ENCODE measurements around the gene RTN1.

DNA sequence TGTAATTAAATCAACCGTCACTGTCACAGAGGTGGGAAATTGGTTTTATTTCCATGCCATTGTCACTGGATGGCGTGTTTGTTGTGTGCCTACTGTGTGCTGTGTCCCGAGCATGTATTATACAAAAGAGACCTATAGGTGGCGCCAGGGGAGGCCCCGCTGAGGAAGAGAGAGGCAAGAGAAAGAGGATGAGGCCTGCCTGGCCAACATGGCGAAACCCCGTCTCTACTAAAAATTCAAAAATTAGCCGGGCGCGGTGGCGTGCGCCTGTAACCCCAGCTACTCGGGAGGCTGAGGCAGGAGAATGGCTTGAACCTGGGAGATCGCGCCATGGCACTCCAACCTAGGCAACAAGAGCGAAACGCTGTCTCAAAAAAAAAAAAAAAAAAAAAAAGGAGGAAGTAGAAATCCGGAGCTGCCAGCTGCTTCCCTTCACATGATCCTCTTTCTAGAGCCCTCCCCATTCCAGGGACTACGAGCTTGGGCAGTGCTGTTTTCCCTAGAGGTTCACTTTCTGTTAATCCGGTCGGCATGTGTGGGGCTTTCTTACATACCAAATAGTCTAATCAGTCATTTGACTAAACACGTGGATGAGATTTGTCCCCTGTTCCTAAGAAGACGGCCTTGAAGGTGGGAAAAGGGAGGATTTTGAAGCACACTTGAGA, 287.6 kb downstream of the RTN1 start:
- TF ChIP-seq, protein P1, sequence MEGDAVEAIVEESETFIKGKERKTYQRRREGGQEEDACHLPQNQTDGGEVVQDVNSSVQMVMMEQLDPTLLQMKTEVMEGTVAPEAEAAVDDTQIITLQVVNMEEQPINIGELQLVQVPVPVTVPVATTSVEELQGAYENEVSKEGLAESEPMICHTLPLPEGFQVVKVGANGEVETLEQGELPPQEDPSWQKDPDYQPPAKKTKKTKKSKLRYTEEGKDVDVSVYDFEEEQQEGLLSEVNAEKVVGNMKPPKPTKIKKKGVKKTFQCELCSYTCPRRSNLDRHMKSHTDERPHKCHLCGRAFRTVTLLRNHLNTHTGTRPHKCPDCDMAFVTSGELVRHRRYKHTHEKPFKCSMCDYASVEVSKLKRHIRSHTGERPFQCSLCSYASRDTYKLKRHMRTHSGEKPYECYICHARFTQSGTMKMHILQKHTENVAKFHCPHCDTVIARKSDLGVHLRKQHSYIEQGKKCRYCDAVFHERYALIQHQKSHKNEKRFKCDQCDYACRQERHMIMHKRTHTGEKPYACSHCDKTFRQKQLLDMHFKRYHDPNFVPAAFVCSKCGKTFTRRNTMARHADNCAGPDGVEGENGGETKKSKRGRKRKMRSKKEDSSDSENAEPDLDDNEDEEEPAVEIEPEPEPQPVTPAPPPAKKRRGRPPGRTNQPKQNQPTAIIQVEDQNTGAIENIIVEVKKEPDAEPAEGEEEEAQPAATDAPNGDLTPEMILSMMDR (IDR thresholded peaks at IDR 0.05; ENCODE audit: low read depth, low read length, poor library complexity, severe bottlenecking): peak; percentile 51
- TF ChIP-seq EZH2phosphoT487 (IDR thresholded peaks at IDR 0.05; ENCODE audit: borderline replicate concordance, low read length): no peak
